CD14-positive monocyte (primary cell): ENCODE data around the gene RGPD5. TPM values are rescaled to one million over a fixed set of nuclear protein-coding genes. Genes with fewer than 3 reads are reported as not detected.
"Not testable (repeated sequence)": the region's sequence is repeated elsewhere in the genome, so short reads cannot be mapped to it uniquely, and the experiment has no call there.

Experiments
- DNase-seq, 3 donors: peaks; one replicate each; pipeline ENCODE4 v3.0.0-alpha.2; 2011 to 2022
- H2AFZ ChIP-seq: 2 replicates; pipeline ENCODE4 v1.6.0; 2012; ENCODE audit warnings: mild to moderate bottlenecking, low read depth, low read length, inconsistent platforms; ENCODE audit not compliant: insufficient read depth, poor library complexity, severe bottlenecking
- H3K27ac ChIP-seq, 2 donors: 1 replicate in 1 of 2; 2 replicates in 1 of 2; pipeline ENCODE4 v1.5.1; 2012 to 2013; ENCODE audit warnings: low read length in 2 of 2, control low read depth in 1 of 2, inconsistent platforms in 1 of 2, low read depth in 1 of 2, mild to moderate bottlenecking in 1 of 2
- H3K27me3 ChIP-seq, 2 donors: one replicate each; pipeline versions ENCODE4 v1.6.0 to v1.6.1; 2011 to 2013; ENCODE audit warnings: low read length in 2 of 2; ENCODE audit not compliant: control insufficient read depth in 2 of 2, insufficient read depth in 2 of 2
- H3K36me3 ChIP-seq, 2 donors: replicated peaks in 1 of 2; 1 replicate in 1 of 2; 2 replicates in 1 of 2; pipeline versions ENCODE4 v1.5.1 to v1.6.1; 2012 to 2013; ENCODE audit warnings: low read length in 2 of 2, control low read depth in 1 of 2, inconsistent platforms in 1 of 2, mild to moderate bottlenecking in 1 of 2; ENCODE audit not compliant: insufficient read depth in 2 of 2, control insufficient read depth in 1 of 2
- H3K4me1 ChIP-seq, 2 donors: 1 replicate in 1 of 2; 2 replicates in 1 of 2; pipeline versions ENCODE4 v1.5.1 to v1.6.1; 2012 to 2013; ENCODE audit warnings: low read length in 2 of 2, control low read depth in 1 of 2, inconsistent platforms in 1 of 2, mild to moderate bottlenecking in 1 of 2, moderate library complexity in 1 of 2; ENCODE audit not compliant: insufficient read depth in 2 of 2, control insufficient read depth in 1 of 2
- H3K4me2 ChIP-seq: replicated peaks from 2 replicates; pipeline ENCODE3; 2012; ENCODE audit warnings: low read length, moderate library complexity, mild to moderate bottlenecking; ENCODE audit not compliant: poor library complexity, severe bottlenecking; ENCODE audit errors: extremely low read depth
- H3K4me3 ChIP-seq, 3 experiments: fragments of 200-600 bp in 1 of 3; sonication (generic) in 1 of 3; replicated peaks in 1 of 3; 1 replicate in 2 of 3; 2 replicates in 1 of 3; pipeline ENCODE4 v1.5.1; 2011 to 2013; ENCODE audit warnings: low read length in 3 of 3, mild to moderate bottlenecking in 3 of 3, control low read depth in 2 of 3, low read depth in 2 of 3, inconsistent platforms in 1 of 3, moderate library complexity in 1 of 3
- H3K79me2 ChIP-seq: 2 replicates; pipeline ENCODE4 v1.6.0; 2012; ENCODE audit warnings: mild to moderate bottlenecking, control low read depth, inconsistent platforms, low read length, moderate library complexity; ENCODE audit not compliant: insufficient read depth
- H3K9ac ChIP-seq: 2 replicates; pipeline ENCODE4 v1.6.0; 2017; ENCODE audit warnings: low read length, mild to moderate bottlenecking; ENCODE audit not compliant: insufficient read depth, poor library complexity, severe bottlenecking
- H3K9me3 ChIP-seq, 2 donors: replicated peaks in 1 of 2; 1 replicate in 1 of 2; 2 replicates in 1 of 2; pipeline versions ENCODE4 v1.5.1 to v1.6.1; 2012 to 2013; ENCODE audit warnings: low read length in 2 of 2, control low read depth in 1 of 2; ENCODE audit not compliant: control insufficient read depth in 1 of 2, insufficient read depth in 1 of 2
- H4K20me1 ChIP-seq: 2 replicates; pipeline ENCODE4 v1.6.0; 2012; ENCODE audit warnings: mild to moderate bottlenecking, low read length, control low read depth, moderate library complexity; ENCODE audit not compliant: insufficient read depth
- H3K27ac Mint-ChIP-seq, 7 donors: one replicate each; pipeline ENCODE4 v1.8.0; 2020; ENCODE audit warnings: mild to moderate bottlenecking in 7 of 7, mixed read lengths in 7 of 7, moderate library complexity in 6 of 7, inconsistent platforms in 2 of 7
- H3K27me3 Mint-ChIP-seq, 3 donors: one replicate each; pipeline ENCODE4 v1.8.0; 2021 to 2022; ENCODE audit warnings: low read depth in 3 of 3, mild to moderate bottlenecking in 3 of 3, mixed read lengths in 3 of 3, moderate library complexity in 3 of 3, inconsistent platforms in 1 of 3
- H3K36me3 Mint-ChIP-seq, 2 donors: one replicate each; pipeline ENCODE4 v1.8.0; 2020; ENCODE audit warnings: mixed read lengths in 2 of 2, inconsistent platforms in 1 of 2, mild to moderate bottlenecking in 1 of 2
- H3K4me1 Mint-ChIP-seq: one replicate; pipeline ENCODE4 v1.8.0; 2020; ENCODE audit warnings: mild to moderate bottlenecking, mixed read lengths
- H3K4me3 Mint-ChIP-seq, 2 donors: one replicate each; pipeline ENCODE4 v1.8.0; 2020; ENCODE audit warnings: mild to moderate bottlenecking in 2 of 2, mixed read lengths in 2 of 2, moderate library complexity in 1 of 2
- H3K9me3 Mint-ChIP-seq, 7 donors: one replicate each; pipeline ENCODE4 v1.8.0; 2020 to 2022; ENCODE audit warnings: mixed read lengths in 7 of 7, mild to moderate bottlenecking in 6 of 7, moderate library complexity in 6 of 7, inconsistent platforms in 2 of 7
- WGBS: methylation state at CpG from one replicate; pipeline ENCODE4 v1.1.5; 2013; ENCODE audit warnings: missing lambda C conversion rate; ENCODE audit not compliant: insufficient coverage; 5-methylcytosine and 5-hydroxymethylcytosine counted together
- intact Hi-C, 2 donors: fragments of 100-400 bp; cut with micrococcal nuclease; formaldehyde crosslinking; loops; one replicate each; pipeline versions ENCODE4 v1.15.0 to v1.15.1; 2023
- polyA plus RNA-seq, 3 donors: library from polyadenylated mRNA; depleted of rRNA in 1 of 3; unstranded in 2 of 3; stranded (reverse) in 1 of 3; fragments of 300-500 nt in 2 of 3; fragments of >200 nt in 1 of 3; fragmentation: Illumina TruSeq in 2 of 3; gene quantifications; 1 replicate in 2 of 3; 2 replicates in 1 of 3; pipeline ENCODE4 v1.2.3, GENCODE V29; 2012 to 2021

The RGPD5 gene
- polyA plus RNA-seq, 3 donors = 0.40 to 6.6 (median 0.58) TPM

- H3K36me3 ChIP-seq, H4K20me1 ChIP-seq, H3K9ac ChIP-seq, H3K27ac ChIP-seq, H2AFZ ChIP-seq, H3K79me2 ChIP-seq, H3K4me2 ChIP-seq, DNase-seq, H3K4me1 Mint-ChIP-seq, H3K9me3 Mint-ChIP-seq, H3K27me3 ChIP-seq, H3K9me3 ChIP-seq, H3K4me3 ChIP-seq, intact Hi-C loops, H3K4me1 ChIP-seq, H3K27me3 Mint-ChIP-seq, H3K27ac Mint-ChIP-seq, H3K36me3 Mint-ChIP-seq, H3K4me3 Mint-ChIP-seq: not testable (repeated sequence)
- no CpG with 5 or more reads among the region's 1 CpG for WGBS
Measured at GRCh38 chr2:109882112-109882511, 88.0 kb downstream of the RGPD5 start.

- H3K79me2 ChIP-seq, H3K27me3 ChIP-seq, H3K27me3 Mint-ChIP-seq, DNase-seq, H3K4me3 Mint-ChIP-seq, H3K4me2 ChIP-seq, H3K9ac ChIP-seq, intact Hi-C loops, H3K4me1 Mint-ChIP-seq, H3K27ac Mint-ChIP-seq, H3K27ac ChIP-seq, H3K4me3 ChIP-seq, H3K9me3 ChIP-seq, H3K36me3 ChIP-seq, H3K36me3 Mint-ChIP-seq, H3K4me1 ChIP-seq, H3K9me3 Mint-ChIP-seq, H2AFZ ChIP-seq, H4K20me1 ChIP-seq: not testable (repeated sequence)
- no CpG with 5 or more reads among the region's 4 CpGs for WGBS
Measured at GRCh38 chr2:109888414-109888813, 94.3 kb downstream of the RGPD5 start.

DNA sequence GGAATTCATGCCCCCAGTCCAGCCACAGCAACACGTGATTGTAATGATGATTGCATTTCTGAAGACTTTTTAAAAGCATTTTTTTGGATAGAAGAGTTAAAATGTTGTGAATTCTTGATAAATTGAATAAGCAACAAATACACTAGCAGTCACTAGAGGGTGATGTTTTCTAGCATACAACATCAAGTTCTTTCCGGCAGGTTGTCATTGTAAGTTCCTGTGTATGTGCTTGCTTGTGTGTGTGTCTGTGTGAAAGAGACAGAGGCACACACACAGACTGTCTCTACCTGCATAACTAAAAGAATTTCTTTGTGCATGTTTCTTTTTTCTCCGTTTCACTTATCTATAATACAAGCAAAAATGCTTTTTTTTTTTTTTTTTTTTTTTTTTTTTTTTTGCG is 95.8 kb downstream of the RGPD5 start:
- H3K4me3 Mint-ChIP-seq, H3K27me3 Mint-ChIP-seq, H4K20me1 ChIP-seq, H3K79me2 ChIP-seq, H3K36me3 ChIP-seq, H3K4me1 ChIP-seq, H3K4me1 Mint-ChIP-seq, H3K9ac ChIP-seq, H3K9me3 Mint-ChIP-seq, H3K9me3 ChIP-seq, H3K4me3 ChIP-seq, H3K36me3 Mint-ChIP-seq, H3K27ac ChIP-seq, H2AFZ ChIP-seq, DNase-seq, H3K4me2 ChIP-seq, intact Hi-C loops, H3K27ac Mint-ChIP-seq, H3K27me3 ChIP-seq: not testable (repeated sequence)
- WGBS = no CpG with 5 or more reads among the region's 4 CpGs

GRCh38 chr2:109891024-109891423 is 96.9 kb downstream of the RGPD5 start:
- H3K9ac ChIP-seq, H2AFZ ChIP-seq, H4K20me1 ChIP-seq, H3K27ac ChIP-seq, H3K27me3 ChIP-seq, H3K4me1 Mint-ChIP-seq, DNase-seq, H3K4me3 ChIP-seq, H3K79me2 ChIP-seq, H3K4me2 ChIP-seq, intact Hi-C loops, H3K4me3 Mint-ChIP-seq, H3K27ac Mint-ChIP-seq, H3K9me3 ChIP-seq, H3K9me3 Mint-ChIP-seq, H3K36me3 Mint-ChIP-seq, H3K4me1 ChIP-seq, H3K36me3 ChIP-seq, H3K27me3 Mint-ChIP-seq: not testable (repeated sequence)
- WGBS = no CpG with 5 or more reads among the region's 4 CpGs
